Lower leg skin (tissue), 4 donors: ENCODE data around the gene ROR1. TPM values are rescaled to one million over a fixed set of nuclear protein-coding genes. Genes with fewer than 3 reads are reported as not detected.

ENCODE experiments used
- DNase-seq, 2 donors: peaks; one replicate each; pipeline ENCODE4 v3.0.0-alpha.2; 2019; ENCODE audit warnings: low spot score in 2 of 2
- H3K4me3 ChIP-seq: fragments of 200-600 bp; sonication (generic); 2 replicates; pipeline ENCODE4 v1.5.1; 2017; ENCODE audit warnings: mild to moderate bottlenecking, low read depth; ENCODE audit not compliant: poor library complexity, severe bottlenecking
- POLR2A ChIP-seq, 2 donors: fragments of 450-650 bp; IDR thresholded peaks; one replicate each; pipeline ENCODE4 v1.6.1; 2016 to 2017; ENCODE audit warnings: antibody characterized with exemption in 2 of 2, mild to moderate bottlenecking in 1 of 2, moderate library complexity in 1 of 2
- WGBS, 2 donors: methylation state at CpG; one replicate each; pipeline ENCODE4 v1.1.5; 2018; 5-methylcytosine and 5-hydroxymethylcytosine counted together
- intact Hi-C: fragments of 100-400 bp; cut with DNase I; formaldehyde crosslinking; loops from one replicate; pipeline ENCODE4 v1.15.0; 2023; ENCODE audit warnings: low total_unique reads
- total RNA-seq, 4 donors: library from RNA; depleted of rRNA; stranded (reverse); fragments of >200 nt; gene quantifications; one replicate each; pipeline ENCODE4 v1.1.0, GENCODE V29; 2016
- TF ChIP-seq, protein P1 (sequence below), 3 donors: fragments of 450-650 bp; IDR thresholded peaks; one replicate each; pipeline ENCODE4 v1.5.1; 2016; ENCODE audit warnings: antibody characterized with exemption in 3 of 3, mild to moderate bottlenecking in 3 of 3, moderate library complexity in 2 of 3

The ROR1 gene
- total RNA-seq, 4 donors from 2014 or later = 12.9 to 28.6 (median 22.5) TPM

DNA sequence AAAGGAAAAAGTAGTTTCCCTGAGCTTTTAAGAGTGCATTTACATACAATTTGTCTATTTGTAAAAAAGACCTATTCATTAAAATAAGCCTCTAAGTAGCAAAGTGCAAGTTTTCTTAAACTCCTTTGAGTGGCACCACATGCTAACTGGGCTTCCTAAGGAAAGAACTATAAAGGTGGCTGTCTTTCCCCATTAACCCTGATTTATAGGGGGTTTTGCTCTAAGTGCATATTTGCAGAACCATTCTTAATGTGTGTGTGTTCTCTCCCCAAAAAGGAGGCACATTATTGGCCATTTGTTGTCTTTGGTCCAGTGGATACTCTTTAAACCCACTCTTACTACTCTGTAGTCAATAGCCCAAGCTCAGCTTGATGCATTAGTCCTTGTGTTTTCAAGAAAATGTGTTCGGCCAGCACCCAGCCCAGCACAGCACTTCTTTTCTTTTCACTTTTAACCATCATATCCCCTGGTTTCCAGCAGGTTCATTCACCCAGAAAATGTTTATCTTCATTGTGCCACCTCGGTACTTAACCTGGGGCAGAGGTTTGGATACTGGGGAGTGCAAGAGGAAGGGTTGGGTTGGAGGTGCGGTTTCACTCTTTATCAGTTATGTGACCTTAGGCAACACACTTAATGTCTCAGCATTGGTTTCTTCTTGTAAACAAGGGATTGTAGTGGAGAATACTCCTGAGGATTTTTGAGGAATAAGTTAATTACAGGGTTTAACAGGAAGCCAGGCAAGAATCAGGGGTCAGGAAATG, 267.7 kb downstream of the ROR1 start:
- 69 to 71% methylated on average over 3 of the region's 3 CpGs for WGBS, 2 donors
- intact Hi-C loops = no loop called here

DNA sequence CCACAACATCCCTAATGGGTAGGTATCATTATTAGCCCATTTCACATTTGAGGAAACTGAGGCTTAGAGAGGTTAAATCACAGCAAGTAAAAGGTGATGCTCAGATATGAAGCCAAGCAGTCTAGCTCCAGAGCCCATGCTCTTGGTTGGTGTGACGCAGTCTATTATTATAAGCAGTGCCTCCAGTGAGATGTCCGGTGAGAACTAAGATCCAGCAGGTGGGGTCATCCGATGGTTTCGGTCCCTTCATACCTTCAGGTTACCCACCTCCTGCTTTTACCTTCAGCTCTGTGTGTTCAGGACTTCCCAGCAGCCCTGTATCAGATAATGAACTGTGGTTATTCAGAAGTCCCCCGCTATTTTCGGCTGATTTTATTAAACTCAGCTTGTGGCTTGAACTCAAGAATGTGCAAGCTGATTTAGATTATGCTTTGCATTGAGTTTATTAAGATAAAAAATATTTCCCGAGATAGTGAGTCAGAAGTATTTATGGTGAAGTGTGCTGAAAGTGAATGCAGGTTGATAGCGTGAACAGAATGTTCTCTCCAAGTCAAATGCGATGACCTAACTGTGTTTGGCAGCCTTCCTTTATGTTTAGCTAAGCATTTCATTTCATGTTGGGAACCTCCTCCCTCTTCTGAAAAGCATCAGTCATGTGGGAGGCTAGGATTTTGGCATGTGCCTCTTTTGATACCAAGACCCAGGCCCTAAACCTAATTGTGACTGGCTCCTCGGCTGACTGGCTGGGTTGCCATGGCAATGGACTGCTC, 268.7 kb downstream of the ROR1 start:
- intact Hi-C loops = no loop called here
- peak in 1 of 2 donors; percentile 85 for DNase-seq
- 32 to 42% methylated on average over 10 of the region's 10 CpGs for WGBS, 2 donors
- H3K4me3 ChIP-seq = no peak overlapping the region
- TF ChIP-seq POLR2A (IDR thresholded peaks at IDR 0.05) = no peak
- TF ChIP-seq, protein P1, sequence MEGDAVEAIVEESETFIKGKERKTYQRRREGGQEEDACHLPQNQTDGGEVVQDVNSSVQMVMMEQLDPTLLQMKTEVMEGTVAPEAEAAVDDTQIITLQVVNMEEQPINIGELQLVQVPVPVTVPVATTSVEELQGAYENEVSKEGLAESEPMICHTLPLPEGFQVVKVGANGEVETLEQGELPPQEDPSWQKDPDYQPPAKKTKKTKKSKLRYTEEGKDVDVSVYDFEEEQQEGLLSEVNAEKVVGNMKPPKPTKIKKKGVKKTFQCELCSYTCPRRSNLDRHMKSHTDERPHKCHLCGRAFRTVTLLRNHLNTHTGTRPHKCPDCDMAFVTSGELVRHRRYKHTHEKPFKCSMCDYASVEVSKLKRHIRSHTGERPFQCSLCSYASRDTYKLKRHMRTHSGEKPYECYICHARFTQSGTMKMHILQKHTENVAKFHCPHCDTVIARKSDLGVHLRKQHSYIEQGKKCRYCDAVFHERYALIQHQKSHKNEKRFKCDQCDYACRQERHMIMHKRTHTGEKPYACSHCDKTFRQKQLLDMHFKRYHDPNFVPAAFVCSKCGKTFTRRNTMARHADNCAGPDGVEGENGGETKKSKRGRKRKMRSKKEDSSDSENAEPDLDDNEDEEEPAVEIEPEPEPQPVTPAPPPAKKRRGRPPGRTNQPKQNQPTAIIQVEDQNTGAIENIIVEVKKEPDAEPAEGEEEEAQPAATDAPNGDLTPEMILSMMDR (IDR thresholded peaks at IDR 0.05) = no peak

More for the DNA sequence above, 267.7 kb downstream of the ROR1 start:
- no peak overlapping the region for H3K4me3 ChIP-seq
- TF ChIP-seq POLR2A (IDR thresholded peaks at IDR 0.05) = no peak
- TF ChIP-seq, protein P1 (IDR thresholded peaks at IDR 0.05) = no peak
- DNase-seq = no peak

DNA sequence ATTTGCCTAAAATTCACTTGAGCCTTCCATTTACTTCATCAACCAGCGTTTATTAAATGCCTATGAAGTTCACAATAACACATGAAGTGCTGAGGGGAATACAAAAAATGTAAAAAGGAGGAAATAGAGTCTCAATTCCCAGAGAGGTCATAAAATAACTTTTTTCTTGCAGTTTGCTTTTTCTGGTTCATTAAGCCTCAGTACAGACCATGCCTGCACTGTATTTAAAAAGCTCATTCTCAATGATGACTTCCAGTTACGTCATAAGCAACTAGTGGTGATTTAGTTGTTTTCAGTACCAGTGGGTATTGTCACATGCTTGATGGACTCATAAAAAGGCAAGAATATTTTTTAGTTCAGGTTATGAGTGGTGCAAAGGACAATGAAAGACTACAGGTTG, 269.5 kb downstream of the ROR1 start:
- H3K4me3 ChIP-seq = no peak overlapping the region
- no peak for TF ChIP-seq POLR2A (IDR thresholded peaks at IDR 0.05)
- TF ChIP-seq, protein P1 (IDR thresholded peaks at IDR 0.05) = no peak
- intact Hi-C loops = no loop called here
- WGBS, 2 donors = 57 to 75% methylated on average over 2 of the region's 2 CpGs
- no peak for DNase-seq

DNA sequence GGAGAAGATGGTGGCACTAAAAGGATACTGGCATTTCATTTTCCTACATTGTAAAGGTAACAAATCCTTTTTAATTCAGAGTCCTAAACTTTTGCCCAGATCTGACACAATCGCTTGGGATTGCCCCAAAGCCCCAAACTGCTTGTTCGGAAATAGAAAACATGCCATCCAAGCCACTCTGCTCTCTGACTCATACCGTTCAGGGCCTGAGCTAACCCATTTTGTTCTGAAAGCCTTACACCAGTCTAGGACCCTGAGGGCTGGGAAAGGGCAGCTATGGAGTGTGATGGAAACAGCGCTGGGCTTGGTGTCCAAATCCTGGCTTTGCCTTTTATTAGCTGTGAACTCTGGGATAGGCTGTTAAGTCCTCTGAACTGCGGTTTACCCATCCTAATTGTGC, 270.2 kb downstream of the ROR1 start:
- 69 to 77% methylated on average over 5 of the region's 5 CpGs for WGBS, 2 donors
- no peak overlapping the region for H3K4me3 ChIP-seq
- TF ChIP-seq, protein P1 (IDR thresholded peaks at IDR 0.05) = no peak
- TF ChIP-seq POLR2A (IDR thresholded peaks at IDR 0.05) = no peak
- no peak for DNase-seq
- intact Hi-C loops = no loop called here

DNA sequence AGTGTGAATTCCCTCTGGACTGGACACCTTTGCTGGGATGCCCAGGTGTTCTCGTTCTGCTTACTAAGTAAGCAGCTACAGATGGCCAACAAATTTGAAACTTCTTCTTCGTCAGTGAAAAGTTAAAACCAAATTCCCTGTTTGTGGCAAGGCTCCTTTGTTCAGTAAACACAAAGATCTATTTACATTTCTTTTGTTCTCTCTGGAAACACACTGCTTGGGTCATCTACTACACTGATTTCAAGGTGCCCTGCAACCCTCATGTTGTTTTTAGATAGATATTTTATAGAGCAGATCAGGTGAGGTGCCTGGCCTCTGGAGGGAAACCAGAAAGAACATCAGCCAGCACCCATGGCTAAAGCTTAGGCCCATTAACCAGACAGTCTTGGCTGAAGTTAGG, 272.4 kb downstream of the ROR1 start:
- TF ChIP-seq POLR2A (IDR thresholded peaks at IDR 0.05) = no peak
- TF ChIP-seq, protein P1 (IDR thresholded peaks at IDR 0.05) = no peak
- H3K4me3 ChIP-seq = no peak overlapping the region
- 89 to 98% methylated on average over 2 of the region's 2 CpGs for WGBS, 2 donors
- no peak for DNase-seq
- intact Hi-C loops = no loop called here
